ENCODE results near the gene PDE4B.
A peak's percentile ranks its signal among the peaks of the same experiment; 100 is the strongest.
"Not testable (repeated sequence)": the region's sequence is repeated elsewhere in the genome, so short reads cannot be mapped to it uniquely, and the experiment has no call there.

Gene PDE4B

GRCh38 chr1:66128641-66129040, 335.9 kb downstream of the PDE4B start:
- H3K27me3 Mint-ChIP-seq, result peaks cover 4 to 12% of the 10 kb centered on the region in 2 donors
- not testable (repeated sequence) for H3K36me3 Mint-ChIP-seq, H3K27ac Mint-ChIP-seq, H3K4me1 Mint-ChIP-seq, DNase-seq, H3K4me3 Mint-ChIP-seq
- H3K9me3 Mint-ChIP-seq, result peaks cover 3 to 15% of the 10 kb centered on the region in 2 donors
- peak; percentile 49 to 51 for ATAC-seq (replicated peaks)

- Mint-ChIP-seq H3K36me3 (peaks cover 0 to 4% of the 10 kb centered on the region in 2 donors), H3K4me3 (no peak overlapping the region), H3K27me3 (peaks cover 6 to 10% of the 10 kb centered on the region in 2 donors), H3K4me1 (peaks cover 2 to 7% of the 10 kb centered on the region in 2 donors), H3K9me3 (peaks cover 3 to 11% of the 10 kb centered on the region in 2 donors), H3K27ac (no peak overlapping the region)
- no peak for ATAC-seq (replicated peaks)
- no peak for DNase-seq
These were observed 339.6 kb downstream of the PDE4B start for GRCh38 chr1:66132324-66132723.

GRCh38 chr1:66134004-66134403, 341.3 kb downstream of the PDE4B start:
- Mint-ChIP-seq H3K4me3 (no peak overlapping the region), H3K9me3 (peaks cover 1 to 3% of the 10 kb centered on the region in 2 donors)
- no peak for DNase-seq

GRCh38 chr1:66135161-66135560, 342.5 kb downstream of the PDE4B start:
- Mint-ChIP-seq H3K9me3 (peaks cover 1 to 3% of the 10 kb centered on the region in 2 donors), H3K4me1 (peaks cover 2 to 7% of the 10 kb centered on the region in 2 donors), H3K4me3 (no peak overlapping the region), H3K27me3 (peaks cover 6 to 10% of the 10 kb centered on the region in 2 donors), H3K36me3 (peaks cover 0 to 4% of the 10 kb centered on the region in 2 donors), H3K27ac (no peak overlapping the region)
- ATAC-seq (replicated peaks) (no peak), DNase-seq (no peak)

More at GRCh38 chr1:66134004-66134403, 341.3 kb downstream of the PDE4B start:
- peaks cover 6 to 10% of the 10 kb centered on the region in 2 donors for H3K27me3 Mint-ChIP-seq
- peaks cover 0 to 4% of the 10 kb centered on the region in 2 donors for H3K36me3 Mint-ChIP-seq
- no peak for ATAC-seq (replicated peaks)
- peaks cover 2 to 7% of the 10 kb centered on the region in 2 donors for H3K4me1 Mint-ChIP-seq
- H3K27ac Mint-ChIP-seq, result no peak overlapping the region

- not testable (repeated sequence) for H3K9me3 Mint-ChIP-seq; H3K4me1 Mint-ChIP-seq; ATAC-seq (replicated peaks); H3K27ac Mint-ChIP-seq; H3K36me3 Mint-ChIP-seq; H3K4me3 Mint-ChIP-seq; H3K27me3 Mint-ChIP-seq; DNase-seq
These were observed 343.7 kb downstream of the PDE4B start for GRCh38 chr1:66136423-66136822.

GRCh38 chr1:66137235-66137634, 344.5 kb downstream of the PDE4B start:
- ATAC-seq (replicated peaks) (peak; percentile 55 to 64), DNase-seq (no peak)

GRCh38 chr1:66138613-66139012, 345.9 kb downstream of the PDE4B start:
- Mint-ChIP-seq H3K4me3 (no peak overlapping the region), H3K4me1 (peaks cover 2 to 7% of the 10 kb centered on the region in 2 donors), H3K27ac (no peak overlapping the region), H3K9me3 (no peaks in the 10 kb centered on the region), H3K27me3 (peaks cover 5 to 6% of the 10 kb centered on the region in 2 donors), H3K36me3 (no peaks in the 10 kb centered on the region)
- DNase-seq, result no peak
- ATAC-seq (replicated peaks), result no peak

More at GRCh38 chr1:66137235-66137634, 344.5 kb downstream of the PDE4B start:
- Mint-ChIP-seq H3K4me1 (peaks cover 2 to 7% of the 10 kb centered on the region in 2 donors), H3K27me3 (peaks cover 5 to 6% of the 10 kb centered on the region in 2 donors), H3K9me3 (no peaks in the 10 kb centered on the region), H3K4me3 (no peak overlapping the region), H3K36me3 (no peaks in the 10 kb centered on the region), H3K27ac (no peak overlapping the region)

GRCh38 chr1:66140072-66140471, 347.4 kb downstream of the PDE4B start:
- Mint-ChIP-seq H3K4me3 (no peak overlapping the region), H3K36me3 (no peaks in the 10 kb centered on the region), H3K4me1 (peaks cover 2 to 7% of the 10 kb centered on the region in 2 donors), H3K9me3 (no peaks in the 10 kb centered on the region), H3K27me3 (peaks cover under 1 to 1% of the 10 kb centered on the region in 2 donors), H3K27ac (no peak overlapping the region)
- no peak for ATAC-seq (replicated peaks)
- DNase-seq, result no peak

- Mint-ChIP-seq H3K9me3 (no peaks in the 10 kb centered on the region), H3K27me3 (no peaks in the 10 kb centered on the region), H3K4me3 (no peak overlapping the region), H3K4me1 (no peaks in the 10 kb centered on the region), H3K27ac (no peak overlapping the region), H3K36me3 (no peaks in the 10 kb centered on the region)
- ATAC-seq (replicated peaks), result no peak
- no peak for DNase-seq
These were observed 351.0 kb downstream of the PDE4B start for GRCh38 chr1:66143651-66144050.

- ATAC-seq (replicated peaks) (no peak), DNase-seq (no peak)
- Mint-ChIP-seq H3K27me3 (no peaks in the 10 kb centered on the region), H3K36me3 (no peaks in the 10 kb centered on the region), H3K4me3 (no peak overlapping the region), H3K4me1 (no peaks in the 10 kb centered on the region), H3K9me3 (no peaks in the 10 kb centered on the region), H3K27ac (no peak overlapping the region)
These were observed 354.6 kb downstream of the PDE4B start for GRCh38 chr1:66147226-66147835.

GRCh38 chr1:66152034-66152433, 359.3 kb downstream of the PDE4B start:
- Mint-ChIP-seq H3K27me3 (peaks cover 4 to 6% of the 10 kb centered on the region in 2 donors), H3K36me3 (no peaks in the 10 kb centered on the region), H3K4me1 (no peaks in the 10 kb centered on the region), H3K9me3 (no peaks in the 10 kb centered on the region), H3K4me3 (no peak overlapping the region), H3K27ac (no peak overlapping the region)
- no peak for DNase-seq
- ATAC-seq (replicated peaks), result no peak

GRCh38 chr1:66154394-66154793, 361.7 kb downstream of the PDE4B start:
- H3K9me3 Mint-ChIP-seq, result peaks cover 0 to 3% of the 10 kb centered on the region in 2 donors
- H3K27me3 Mint-ChIP-seq, result peaks cover 4 to 6% of the 10 kb centered on the region in 2 donors
- H3K27ac Mint-ChIP-seq, result no peak overlapping the region
- H3K4me3 Mint-ChIP-seq, result no peak overlapping the region
- ATAC-seq (replicated peaks) (no peak), DNase-seq (no peak)
- no peaks in the 10 kb centered on the region for H3K36me3 Mint-ChIP-seq
- no peaks in the 10 kb centered on the region for H3K4me1 Mint-ChIP-seq

GRCh38 chr1:66156144-66156543, 363.4 kb downstream of the PDE4B start:
- DNase-seq, result no peak

GRCh38 chr1:66159800-66160199, 367.1 kb downstream of the PDE4B start:
- H3K9me3 Mint-ChIP-seq, result peaks cover 0 to 3% of the 10 kb centered on the region in 2 donors

More at GRCh38 chr1:66156144-66156543, 363.4 kb downstream of the PDE4B start:
- Mint-ChIP-seq H3K9me3 (peaks cover 0 to 3% of the 10 kb centered on the region in 2 donors), H3K27me3 (peaks cover 4 to 6% of the 10 kb centered on the region in 2 donors), H3K4me3 (no peak overlapping the region), H3K36me3 (no peaks in the 10 kb centered on the region), H3K27ac (no peak overlapping the region), H3K4me1 (no peaks in the 10 kb centered on the region)
- ATAC-seq (replicated peaks), result no peak

GRCh38 chr1:66160719-66161118, 368.0 kb downstream of the PDE4B start:
- no peaks in the 10 kb centered on the region for H3K4me1 Mint-ChIP-seq
- no peak overlapping the region for H3K4me3 Mint-ChIP-seq
- DNase-seq, result no peak
- H3K36me3 Mint-ChIP-seq, result no peaks in the 10 kb centered on the region
- peaks cover 0 to 3% of the 10 kb centered on the region in 2 donors for H3K9me3 Mint-ChIP-seq
- peaks cover 0 to 11% of the 10 kb centered on the region in 2 donors for H3K27me3 Mint-ChIP-seq
- H3K27ac Mint-ChIP-seq, result no peak overlapping the region
- ATAC-seq (replicated peaks), result no peak

More at GRCh38 chr1:66159800-66160199, 367.1 kb downstream of the PDE4B start:
- no peak for ATAC-seq (replicated peaks)
- no peak for DNase-seq
- H3K27me3 Mint-ChIP-seq, result peaks cover 0 to 11% of the 10 kb centered on the region in 2 donors
- no peak overlapping the region for H3K4me3 Mint-ChIP-seq
- H3K27ac Mint-ChIP-seq, result no peak overlapping the region
- H3K4me1 Mint-ChIP-seq, result no peaks in the 10 kb centered on the region
- H3K36me3 Mint-ChIP-seq, result no peaks in the 10 kb centered on the region
